GM23338 (cell line): ENCODE measurements around the gene TAF9B. TPM values are rescaled to one million over a fixed set of nuclear protein-coding genes. Genes with fewer than 3 reads are reported as not detected.
"Not testable (repeated sequence)": the region's sequence is repeated elsewhere in the genome, so short reads cannot be mapped to it uniquely, and the experiment has no call there.

Source experiments
- ATAC-seq: fragments of 200-7000 bp; cut with Tn5 transposase; 3 replicates; pipeline ENCODE4 v1.9.1; 2020
- DNase-seq: peaks from one replicate; pipeline ENCODE4 v3.0.0-alpha.2; 2015; ENCODE audit warnings: low spot score
- H2AFZ ChIP-seq: fragments of 200-600 bp; sonication (generic); 2 replicates; pipeline ENCODE4 v1.8.0; 2016; ENCODE audit warnings: antibody characterized with exemption, mild to moderate bottlenecking, moderate library complexity
- H3F3A ChIP-seq: fragments of 200-600 bp; sonication (generic); replicated peaks from 2 replicates; pipeline ENCODE4 v1.8.0; 2017; ENCODE audit warnings: antibody characterized with exemption, mixed run types, low read depth
- H3K27ac ChIP-seq: fragments of 200-600 bp; sonication (generic); 2 replicates; pipeline ENCODE4 v1.6.1; 2016; ENCODE audit warnings: low read depth
- H3K27me3 ChIP-seq: fragments of 200-600 bp; sonication (generic); 2 replicates; pipeline ENCODE4 v1.8.0; 2016; ENCODE audit warnings: mild to moderate bottlenecking, mixed run types, moderate library complexity; ENCODE audit not compliant: insufficient read depth
- H3K36me3 ChIP-seq: fragments of 200-600 bp; sonication (generic); 2 replicates; pipeline ENCODE4 v1.8.0; 2016; ENCODE audit warnings: mild to moderate bottlenecking; ENCODE audit not compliant: insufficient read depth
- H3K4me1 ChIP-seq: fragments of 200-600 bp; sonication (generic); 2 replicates; pipeline ENCODE4 v1.8.0; 2016; ENCODE audit warnings: mild to moderate bottlenecking, moderate library complexity; ENCODE audit not compliant: insufficient read depth
- H3K4me2 ChIP-seq: fragments of 200-600 bp; sonication (generic); 2 replicates; pipeline ENCODE4 v1.7.1; 2017; ENCODE audit warnings: mixed run types
- H3K4me3 ChIP-seq: fragments of 200-600 bp; sonication (generic); 2 replicates; pipeline ENCODE4 v1.6.1; 2016; ENCODE audit warnings: mixed run types
- H3K79me2 ChIP-seq: fragments of 200-600 bp; sonication (generic); replicated peaks from 2 replicates; pipeline ENCODE4 v1.8.0; 2017; ENCODE audit warnings: mild to moderate bottlenecking; ENCODE audit not compliant: insufficient read depth
- H3K9me2 ChIP-seq: fragments of 200-600 bp; sonication (generic); 2 replicates; pipeline ENCODE4 v1.8.0; 2017; ENCODE audit not compliant: insufficient read depth
- H4K20me1 ChIP-seq: fragments of 200-600 bp; sonication (generic); replicated peaks from 2 replicates; pipeline ENCODE4 v1.8.0; 2017; ENCODE audit warnings: mild to moderate bottlenecking; ENCODE audit not compliant: insufficient read depth
- H3K27ac Mint-ChIP-seq: 2 replicates; pipeline ENCODE4 v1.8.0; 2020; ENCODE audit warnings: inconsistent platforms, mild to moderate bottlenecking, moderate library complexity, mixed read lengths
- H3K27me3 Mint-ChIP-seq: 3 replicates; pipeline ENCODE4 v1.8.0; 2022; ENCODE audit warnings: low read depth, mild to moderate bottlenecking, moderate library complexity, mixed read lengths, inconsistent platforms; ENCODE audit not compliant: insufficient read depth, poor library complexity
- H3K36me3 Mint-ChIP-seq: 3 replicates; pipeline ENCODE4 v1.8.0; 2021; ENCODE audit warnings: low read depth, mild to moderate bottlenecking, inconsistent platforms, moderate library complexity, mixed read lengths
- H3K4me1 Mint-ChIP-seq: 3 replicates; pipeline ENCODE4 v1.8.0; 2020; ENCODE audit warnings: mild to moderate bottlenecking, inconsistent platforms, mixed read lengths
- H3K4me3 Mint-ChIP-seq: 3 replicates; pipeline ENCODE4 v1.8.0; 2021; ENCODE audit warnings: moderate library complexity, mild to moderate bottlenecking, inconsistent platforms, mixed read lengths
- H3K9me3 Mint-ChIP-seq: 3 replicates; pipeline ENCODE4 v1.8.0; 2020; ENCODE audit warnings: moderate library complexity, mild to moderate bottlenecking, inconsistent platforms, mixed read lengths
- CTCF ChIP-seq, 2 experiments: fragments of 200-600 bp in 1 of 2; sonication (generic) in 1 of 2; conservative IDR thresholded peaks; 2 replicates each; pipeline versions ENCODE4 v1.5.1 to v1.6.1; 2016 to 2017; ENCODE audit warnings: antibody characterized with exemption in 2 of 2, low read depth in 2 of 2, mild to moderate bottlenecking in 2 of 2, moderate library complexity in 1 of 2
- JUNB ChIP-seq: IDR thresholded peaks from one replicate; pipeline ENCODE4 v1.6.1; 2016; ENCODE audit warnings: antibody characterized with exemption; ENCODE audit not compliant: unreplicated experiment
- POLR2AphosphoS5 ChIP-seq: IDR thresholded peaks from 2 replicates; pipeline ENCODE4 v1.6.1; 2016; ENCODE audit warnings: antibody characterized with exemption, low read depth
- REST ChIP-seq: IDR thresholded peaks from one replicate; pipeline ENCODE4 v1.6.1; 2018; ENCODE audit warnings: antibody characterized with exemption; ENCODE audit not compliant: unreplicated experiment
- STAT1 ChIP-seq: IDR thresholded peaks from one replicate; pipeline ENCODE4 v1.6.1; 2016; ENCODE audit warnings: antibody characterized with exemption; ENCODE audit not compliant: unreplicated experiment
- ZNF331 ChIP-seq: fragments of 250-450 bp; sonication (Bioruptor Pico); IDR thresholded peaks from 2 replicates; pipeline ENCODE4 v1.5.0; 2020; ENCODE audit warnings: low read depth, mild to moderate bottlenecking, moderate library complexity
- polyA plus RNA-seq: library from polyadenylated mRNA; unstranded; fragments of >200 nt; fragmentation: Nextera tagmentation; extraction: Ambion mirVana; gene quantifications from 2 replicates; pipeline ENCODE4 v1.2.1, GENCODE V29; 2016
- total RNA-seq: library from RNA; depleted of rRNA; stranded (reverse); fragments of >200 nt; shearing (Covaris generic); gene quantifications from 2 replicates; pipeline ENCODE4 v1.2.3, GENCODE V29; 2014
- TF ChIP-seq, protein P1 (sequence below): IDR thresholded peaks from 2 replicates; pipeline ENCODE4 v1.6.1; 2016; ENCODE audit warnings: antibody characterized with exemption

Gene TAF9B
- total and polyA plus RNA-seq, 2 experiments from 2014 or later = 23.1 to 37.8 TPM

GRCh38 chrX:78130396-78130795 is 9.1 kb downstream of the TAF9B start (continued):
- TF ChIP-seq POLR2AphosphoS5 = no peak
- TF ChIP-seq ZNF331 = no peak

- peaks cover 2% of the 10 kb centered on the region for H3K27me3 Mint-ChIP-seq
- H3K36me3 ChIP-seq = peaks cover 17% of the 10 kb centered on the region
- no peaks in the 10 kb centered on the region for H3K4me1 ChIP-seq
- DNase-seq (no peak), ATAC-seq (no peak)
- H3K9me2 ChIP-seq = no peaks in the 10 kb centered on the region
- H3F3A ChIP-seq = no peaks in the 10 kb centered on the region
- no peak overlapping the region for H3K27ac ChIP-seq
- no peak overlapping the region for H2AFZ ChIP-seq
- no peaks in the 10 kb centered on the region for H3K27me3 ChIP-seq
- H3K4me3 Mint-ChIP-seq = no peak overlapping the region
- H4K20me1 ChIP-seq = no peaks in the 10 kb centered on the region; the same call in 1 of the 2 replicates
- H3K4me3 ChIP-seq = no peak overlapping the region
- H3K79me2 ChIP-seq = no peaks in the 10 kb centered on the region
- no peak for TF ChIP-seq STAT1
- 0 out of 2 replicates have a peak, but pooled peaks have one; percentile 18 for TF ChIP-seq POLR2AphosphoS5
- no peak for TF ChIP-seq JUNB
- TF ChIP-seq REST = no peak
- TF ChIP-seq, protein P1, sequence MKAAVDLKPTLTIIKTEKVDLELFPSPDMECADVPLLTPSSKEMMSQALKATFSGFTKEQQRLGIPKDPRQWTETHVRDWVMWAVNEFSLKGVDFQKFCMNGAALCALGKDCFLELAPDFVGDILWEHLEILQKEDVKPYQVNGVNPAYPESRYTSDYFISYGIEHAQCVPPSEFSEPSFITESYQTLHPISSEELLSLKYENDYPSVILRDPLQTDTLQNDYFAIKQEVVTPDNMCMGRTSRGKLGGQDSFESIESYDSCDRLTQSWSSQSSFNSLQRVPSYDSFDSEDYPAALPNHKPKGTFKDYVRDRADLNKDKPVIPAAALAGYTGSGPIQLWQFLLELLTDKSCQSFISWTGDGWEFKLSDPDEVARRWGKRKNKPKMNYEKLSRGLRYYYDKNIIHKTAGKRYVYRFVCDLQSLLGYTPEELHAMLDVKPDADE = no peak
- no peak for TF ChIP-seq CTCF (conservative IDR thresholded peaks at IDR 0.05; ENCODE audit: low read depth in 2 of 2)
- no peaks in the 10 kb centered on the region; the same call in 2 of the 3 replicates for H3K9me3 Mint-ChIP-seq
- no peaks in the 10 kb centered on the region for H3K4me1 Mint-ChIP-seq
- no peak overlapping the region for H3K4me2 ChIP-seq
- H3K27ac Mint-ChIP-seq = no peak overlapping the region
- H3K36me3 Mint-ChIP-seq = peaks cover 34% of the 10 kb centered on the region
Observed at GRCh38 chrX:78129714-78130113, 9.7 kb downstream of the TAF9B start.

DNA sequence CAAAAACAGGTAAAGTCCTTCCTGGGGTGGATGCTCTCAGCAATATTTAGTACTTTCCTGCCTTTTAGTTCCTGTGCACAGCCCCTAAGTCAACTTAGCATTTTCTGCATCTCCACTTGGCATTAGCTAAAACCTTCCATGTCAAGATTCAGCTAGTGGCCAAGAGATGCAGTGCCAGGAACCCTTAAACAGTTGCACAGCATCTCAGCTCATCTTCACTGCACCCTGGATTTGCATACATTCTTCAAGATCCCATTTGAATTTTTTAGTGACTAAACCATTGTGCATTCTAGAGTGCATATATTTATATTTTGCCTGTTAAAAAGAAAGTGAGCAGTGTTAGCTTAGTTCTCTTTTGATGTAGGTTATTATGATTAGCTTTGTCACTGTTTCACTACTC is 13.7 kb downstream of the TAF9B start:
- H3K27ac ChIP-seq, DNase-seq, H3K4me1 Mint-ChIP-seq, H3K4me3 Mint-ChIP-seq, H3K9me2 ChIP-seq, H3K27me3 ChIP-seq, H2AFZ ChIP-seq, H3K27me3 Mint-ChIP-seq, H3K4me3 ChIP-seq, H3K27ac Mint-ChIP-seq, H4K20me1 ChIP-seq, H3K79me2 ChIP-seq, H3K4me1 ChIP-seq, H3K9me3 Mint-ChIP-seq, H3K4me2 ChIP-seq, ATAC-seq, H3F3A ChIP-seq: not testable (repeated sequence)
- peaks cover 37% of the 10 kb centered on the region for H3K36me3 ChIP-seq
- H3K36me3 Mint-ChIP-seq = peaks cover 73% of the 10 kb centered on the region
